ENCODE measurements around the gene CHN2.
A peak's percentile ranks its signal among the peaks of the same experiment; 100 is the strongest.

CHN2 gene

DNA sequence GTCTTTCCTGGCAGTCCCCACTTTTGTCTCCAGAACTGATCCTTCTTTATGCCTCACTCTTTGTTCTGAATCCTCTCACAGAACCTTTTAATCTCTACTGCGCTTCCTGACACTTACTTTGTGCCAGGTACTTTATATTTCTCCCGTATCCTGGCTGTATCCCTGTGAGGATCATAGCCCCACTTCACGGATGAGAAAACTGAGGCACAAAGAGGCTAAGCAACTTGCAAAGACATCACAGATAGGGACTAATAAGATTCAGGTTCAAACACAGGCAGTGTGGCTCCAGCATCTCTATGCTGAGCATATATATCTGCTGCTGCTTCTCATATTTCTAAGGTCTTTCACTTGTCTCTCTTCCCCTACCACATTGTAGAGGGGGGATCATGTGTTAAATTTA, 116.7 kb downstream of the CHN2 start:
- DNase-seq (ENCODE audit: low spot score): no peak

- DNase-seq (ENCODE audit: low spot score): no peak
These were observed 119.6 kb downstream of the CHN2 start for GRCh38 chr7:29314148-29314547.

DNA sequence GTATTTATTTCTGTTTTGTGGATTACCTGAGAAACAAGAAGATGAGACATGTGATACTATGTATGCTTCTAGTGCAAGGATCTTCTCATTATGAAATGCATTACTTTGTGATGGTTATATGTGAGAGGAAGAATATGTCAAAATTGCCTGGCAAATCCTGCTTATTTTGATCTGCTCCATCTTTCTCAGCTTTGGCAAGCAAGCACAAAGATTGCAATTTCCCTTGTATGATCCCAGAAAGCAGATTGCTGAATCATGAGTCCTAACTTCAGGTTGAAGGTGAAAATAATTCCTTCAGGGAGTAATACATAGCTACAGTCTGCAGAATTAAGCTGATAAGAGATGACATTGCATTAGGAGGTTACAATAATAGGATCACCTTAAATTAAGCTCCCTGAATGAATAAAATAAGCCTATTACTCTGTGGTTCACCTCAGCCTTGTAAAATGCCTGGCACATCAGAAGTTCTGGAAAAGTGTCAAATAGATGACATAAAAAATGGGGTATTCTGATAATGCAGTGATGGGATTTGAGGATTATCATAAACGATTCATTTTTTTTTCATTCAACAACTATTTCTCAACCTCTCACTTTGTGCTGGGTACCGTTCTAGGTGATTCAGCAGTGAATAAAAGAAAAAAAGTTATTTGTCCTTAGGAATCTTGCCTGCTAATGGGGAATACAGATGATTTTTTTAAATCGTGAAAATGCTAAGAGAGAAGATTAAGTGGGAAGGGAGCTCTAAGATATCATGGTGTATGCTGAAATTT, 120.7 kb downstream of the CHN2 start:
- DNase-seq (ENCODE audit: low spot score): peak; percentile 63

DNA sequence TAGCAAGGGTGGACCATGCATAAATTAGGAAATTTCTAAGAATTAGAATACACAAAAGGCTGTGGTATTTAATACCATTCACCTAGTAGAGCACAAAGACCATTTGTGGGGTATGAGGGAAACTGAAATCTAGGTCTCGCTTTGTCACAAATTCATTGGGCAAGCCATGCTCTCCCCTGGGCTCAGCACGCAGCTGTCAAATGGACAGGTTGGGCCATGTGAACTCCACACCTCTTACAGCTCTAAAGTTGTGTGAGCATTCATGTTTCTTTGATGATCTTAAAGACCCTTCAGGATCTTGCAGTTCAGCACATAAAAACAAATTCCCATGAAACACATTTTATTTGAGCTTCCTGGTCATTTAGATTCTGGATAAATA, 121.3 kb downstream of the CHN2 start:
- no peak for DNase-seq (ENCODE audit: low spot score)

- no peak for DNase-seq (ENCODE audit: low spot score)
These were observed 122.4 kb downstream of the CHN2 start for GRCh38 chr7:29316926-29317325.

DNA sequence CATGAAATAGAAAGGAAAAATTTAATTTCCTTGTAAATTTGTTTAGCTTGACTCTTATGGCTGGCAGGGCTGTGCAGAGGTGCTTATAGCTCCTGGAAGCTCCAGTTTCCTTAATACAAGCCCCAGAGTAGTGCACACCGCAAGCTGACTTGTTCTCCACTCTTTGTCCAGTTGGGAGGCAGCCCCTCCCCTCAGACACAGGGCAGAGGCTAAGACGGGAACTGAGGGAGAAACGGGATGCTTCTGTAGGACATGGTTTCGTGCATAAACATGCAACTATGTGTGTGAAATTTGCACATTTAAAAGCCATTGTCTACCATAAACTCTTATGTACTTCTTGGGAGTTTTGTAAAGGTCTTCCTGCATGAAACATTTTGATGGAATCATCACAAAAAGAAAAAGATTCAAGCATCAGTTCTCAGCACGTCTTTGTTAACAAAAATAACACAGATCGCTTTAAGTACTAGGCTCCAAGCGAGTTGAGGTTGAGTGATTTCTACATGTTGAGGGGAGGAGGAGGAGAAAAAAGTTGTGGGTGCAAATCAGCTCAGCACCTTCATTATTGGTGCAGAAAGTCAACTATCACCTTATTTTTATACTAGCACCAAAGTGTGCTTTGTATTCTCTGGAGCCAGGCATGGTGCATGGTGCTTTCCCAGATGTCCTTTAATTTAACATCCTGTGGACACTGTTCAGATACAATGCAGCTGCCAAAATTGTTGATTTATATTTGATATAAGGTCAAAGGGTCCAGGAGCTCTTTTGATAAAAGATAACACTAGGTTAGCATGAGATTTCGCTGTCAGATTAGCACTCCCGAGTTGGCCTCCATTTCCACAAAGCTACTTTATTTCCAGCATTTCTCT, 124.5 kb downstream of the CHN2 start:
- no peak for DNase-seq (ENCODE audit: low spot score)

GRCh38 chr7:29319719-29320521, 125.3 kb downstream of the CHN2 start:
- DNase-seq (ENCODE audit: low spot score): peak; percentile 90

- no peak for DNase-seq (ENCODE audit: low spot score)
These were observed 126.0 kb downstream of the CHN2 start for GRCh38 chr7:29320577-29320976.

DNA sequence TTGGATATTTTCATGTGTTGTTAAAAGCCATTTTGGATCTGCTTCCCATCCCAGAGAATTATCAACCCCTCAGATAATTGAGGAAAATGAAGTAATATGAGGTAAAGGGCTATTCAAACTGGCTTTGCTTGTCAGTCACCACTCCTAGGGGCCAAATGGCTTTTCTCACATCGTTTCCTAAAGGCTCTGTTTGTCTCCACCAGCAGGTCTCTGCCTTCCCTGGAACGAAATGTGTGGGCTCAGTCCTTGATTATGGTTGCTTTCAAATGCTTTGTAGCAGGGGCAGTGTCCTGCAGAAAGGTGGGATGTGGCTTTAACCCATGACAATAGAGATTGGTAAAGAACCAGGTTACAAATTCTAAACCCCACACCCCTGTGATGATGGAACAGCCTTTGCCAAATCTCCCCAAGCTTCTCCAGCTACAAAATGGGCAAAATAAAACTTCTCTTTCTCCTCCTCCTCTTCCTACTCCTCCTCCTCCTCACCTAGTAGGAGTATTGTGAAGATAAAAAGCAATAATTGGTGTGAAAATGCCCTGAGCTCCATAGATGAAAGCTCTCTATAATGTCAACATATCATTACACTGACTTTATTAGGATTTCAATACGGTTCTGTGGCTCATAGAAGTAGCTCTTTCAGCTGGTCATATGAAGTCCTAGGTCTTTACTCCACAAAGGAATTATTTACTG, 127.6 kb downstream of the CHN2 start:
- DNase-seq (ENCODE audit: low spot score): no peak

GRCh38 chr7:29325476-29325875, 130.9 kb downstream of the CHN2 start:
- no peak for DNase-seq (ENCODE audit: low spot score)

- no peak for DNase-seq (ENCODE audit: low spot score)
These were observed 132.3 kb downstream of the CHN2 start for GRCh38 chr7:29326864-29327263.

GRCh38 chr7:29327455-29327854, 132.9 kb downstream of the CHN2 start:
- DNase-seq (ENCODE audit: low spot score): no peak

- DNase-seq (ENCODE audit: low spot score): no peak
These were observed 133.5 kb downstream of the CHN2 start for GRCh38 chr7:29328045-29328444.

GRCh38 chr7:29328811-29329210, 134.2 kb downstream of the CHN2 start:
- DNase-seq (ENCODE audit: low spot score): no peak

DNA sequence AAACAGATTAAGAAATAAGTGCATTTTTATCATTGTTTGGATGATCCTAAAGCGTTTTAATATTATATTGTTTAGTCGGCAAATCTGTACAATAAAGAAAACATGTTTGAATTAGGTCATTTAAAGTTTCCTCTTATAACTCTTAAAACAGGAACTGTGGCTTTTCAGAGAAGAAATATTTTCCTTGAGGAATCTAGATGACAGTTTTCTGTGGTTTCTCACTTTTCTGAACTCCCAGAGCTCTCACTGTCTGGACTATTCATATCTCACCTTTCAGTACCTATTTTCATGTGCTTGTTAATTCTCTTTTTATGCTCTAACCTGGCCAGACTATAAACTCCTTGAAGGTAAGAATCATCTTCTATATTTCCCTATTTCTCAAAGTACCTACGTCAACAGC, 135.1 kb downstream of the CHN2 start:
- DNase-seq (ENCODE audit: low spot score): no peak

GRCh38 chr7:29330136-29330535, 135.6 kb downstream of the CHN2 start:
- DNase-seq (ENCODE audit: low spot score): no peak

- DNase-seq (ENCODE audit: low spot score): no peak
These were observed 136.6 kb downstream of the CHN2 start for GRCh38 chr7:29331163-29331562.

GRCh38 chr7:29332042-29332811, 137.7 kb downstream of the CHN2 start:
- no peak for DNase-seq (ENCODE audit: low spot score)

GRCh38 chr7:29332875-29333855, 138.6 kb downstream of the CHN2 start:
- DNase-seq (ENCODE audit: low spot score): no peak
